ENCODE data around the gene PLK1. TPM values are rescaled to one million over a fixed set of nuclear protein-coding genes. Genes with fewer than 3 reads are reported as not detected.

The PLK1 gene
- total RNA-seq, 1 donor from 2014 or later = 108 TPM

DNA sequence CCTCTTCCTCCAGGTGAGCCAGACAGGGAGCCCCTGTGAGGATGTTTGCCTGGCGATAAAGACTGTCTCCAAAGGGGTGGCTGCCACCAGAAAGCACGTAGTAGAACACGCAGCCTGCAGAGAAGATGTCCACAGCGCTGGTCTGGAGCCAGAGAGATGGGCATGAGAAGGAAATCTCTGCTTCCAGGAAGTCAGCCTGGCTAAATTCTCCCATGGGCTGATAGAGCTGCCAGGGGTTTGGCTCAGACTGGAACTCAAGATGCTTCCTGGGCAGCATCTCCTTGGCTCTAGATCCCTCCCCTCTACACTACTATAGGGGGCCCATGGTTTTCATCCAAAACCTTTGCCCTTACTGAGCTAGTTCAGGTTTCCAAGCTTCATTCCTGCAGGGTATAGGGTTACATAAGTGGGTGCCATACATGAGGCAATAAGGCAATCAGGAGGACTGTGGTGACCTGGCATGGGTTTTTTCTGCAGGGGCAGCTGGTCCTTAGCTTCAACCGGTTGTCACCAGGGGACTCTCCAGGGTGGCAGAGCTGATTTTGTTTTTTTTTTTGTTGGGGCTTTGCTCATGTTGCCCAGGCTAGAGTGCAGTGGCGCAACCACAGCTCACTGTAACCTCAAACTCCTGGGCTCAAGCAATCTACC, 13.6 kb downstream of the PLK1 start:
- H3K27me3 Mint-ChIP-seq (ENCODE audit: low read depth) = no peaks in the 10 kb centered on the region
- TF ChIP-seq, protein P1, sequence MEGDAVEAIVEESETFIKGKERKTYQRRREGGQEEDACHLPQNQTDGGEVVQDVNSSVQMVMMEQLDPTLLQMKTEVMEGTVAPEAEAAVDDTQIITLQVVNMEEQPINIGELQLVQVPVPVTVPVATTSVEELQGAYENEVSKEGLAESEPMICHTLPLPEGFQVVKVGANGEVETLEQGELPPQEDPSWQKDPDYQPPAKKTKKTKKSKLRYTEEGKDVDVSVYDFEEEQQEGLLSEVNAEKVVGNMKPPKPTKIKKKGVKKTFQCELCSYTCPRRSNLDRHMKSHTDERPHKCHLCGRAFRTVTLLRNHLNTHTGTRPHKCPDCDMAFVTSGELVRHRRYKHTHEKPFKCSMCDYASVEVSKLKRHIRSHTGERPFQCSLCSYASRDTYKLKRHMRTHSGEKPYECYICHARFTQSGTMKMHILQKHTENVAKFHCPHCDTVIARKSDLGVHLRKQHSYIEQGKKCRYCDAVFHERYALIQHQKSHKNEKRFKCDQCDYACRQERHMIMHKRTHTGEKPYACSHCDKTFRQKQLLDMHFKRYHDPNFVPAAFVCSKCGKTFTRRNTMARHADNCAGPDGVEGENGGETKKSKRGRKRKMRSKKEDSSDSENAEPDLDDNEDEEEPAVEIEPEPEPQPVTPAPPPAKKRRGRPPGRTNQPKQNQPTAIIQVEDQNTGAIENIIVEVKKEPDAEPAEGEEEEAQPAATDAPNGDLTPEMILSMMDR (conservative IDR thresholded peaks at IDR 0.05) = no peak
- H3K27ac Mint-ChIP-seq (ENCODE audit: unreplicated experiment) = peak overlapping the region; percentile 27
- H3K4me3 Mint-ChIP-seq = no peak overlapping the region
- DNase-seq (ENCODE audit: low read depth, low spot score) = no peak
- no peaks in the 10 kb centered on the region for H3K9me3 Mint-ChIP-seq
- peaks cover 15% of the 10 kb centered on the region for H3K36me3 Mint-ChIP-seq (ENCODE audit: low read depth)
- H3K4me1 Mint-ChIP-seq = peaks cover 10% of the 10 kb centered on the region

DNA sequence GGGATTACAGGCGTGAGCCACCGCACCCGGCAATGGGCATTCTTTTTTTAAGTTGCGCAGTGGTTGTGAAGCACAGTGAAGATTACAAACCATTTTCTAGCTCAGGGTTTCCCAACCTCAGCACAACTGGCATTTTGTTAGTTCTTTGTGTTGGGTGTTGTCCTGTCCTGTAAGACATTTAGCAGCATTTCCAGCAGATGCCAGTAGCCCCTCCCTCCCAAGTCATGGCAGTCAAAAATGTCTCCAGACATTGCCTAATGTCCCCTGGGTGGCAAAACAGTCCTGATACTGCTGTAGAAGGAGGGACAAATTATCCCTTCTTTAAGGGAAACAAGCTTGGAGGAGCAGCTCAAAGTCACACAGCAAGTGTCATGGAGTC, 15.6 kb downstream of the PLK1 start:
- no peak for DNase-seq (ENCODE audit: low read depth, low spot score)
- Mint-ChIP-seq H3K36me3 (ENCODE audit: low read depth) (peaks cover 5% of the 10 kb centered on the region), H3K27ac (ENCODE audit: unreplicated experiment) (no peak overlapping the region), H3K9me3 (no peaks in the 10 kb centered on the region), H3K4me3 (no peak overlapping the region), H3K27me3 (ENCODE audit: low read depth) (no peaks in the 10 kb centered on the region), H3K4me1 (peaks cover 10% of the 10 kb centered on the region)
- TF ChIP-seq, protein P1 (conservative IDR thresholded peaks at IDR 0.05) = no peak

- peak; percentile 30 for DNase-seq (ENCODE audit: low read depth, low spot score)
- Mint-ChIP-seq H3K27me3 (ENCODE audit: low read depth) (no peaks in the 10 kb centered on the region), H3K9me3 (no peaks in the 10 kb centered on the region), H3K27ac (ENCODE audit: unreplicated experiment) (peak overlapping the region; percentile 19), H3K36me3 (ENCODE audit: low read depth) (peaks cover under 1% of the 10 kb centered on the region), H3K4me1 (peaks cover 10% of the 10 kb centered on the region), H3K4me3 (peak overlapping the region; percentile 27)
- TF ChIP-seq, protein P1 (conservative IDR thresholded peaks at IDR 0.05) = no peak
Measured at GRCh38 chr16:23694644-23695373, 16.1 kb downstream of the PLK1 start.

DNA sequence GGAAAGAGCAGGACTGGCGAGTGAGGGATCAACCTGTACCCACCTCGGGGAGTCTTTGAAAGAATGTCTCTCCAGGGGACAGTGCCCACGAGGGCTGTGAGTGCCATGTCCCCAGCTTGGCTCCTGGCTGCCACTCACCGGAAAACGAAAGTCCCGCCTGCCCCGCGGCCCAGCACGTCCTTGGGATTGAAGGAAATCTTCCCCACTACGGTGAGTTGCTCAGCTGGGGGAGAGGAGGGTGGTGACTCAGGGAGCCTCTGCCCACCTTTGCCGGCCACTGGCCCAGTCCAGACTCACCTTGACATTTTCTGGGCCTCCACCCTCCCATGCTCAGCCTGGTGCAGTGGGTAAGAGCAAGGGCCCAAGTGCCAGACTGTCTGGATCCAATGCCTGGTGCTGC, 17.1 kb downstream of the PLK1 start:
- no peaks in the 10 kb centered on the region for H3K9me3 Mint-ChIP-seq

DNA sequence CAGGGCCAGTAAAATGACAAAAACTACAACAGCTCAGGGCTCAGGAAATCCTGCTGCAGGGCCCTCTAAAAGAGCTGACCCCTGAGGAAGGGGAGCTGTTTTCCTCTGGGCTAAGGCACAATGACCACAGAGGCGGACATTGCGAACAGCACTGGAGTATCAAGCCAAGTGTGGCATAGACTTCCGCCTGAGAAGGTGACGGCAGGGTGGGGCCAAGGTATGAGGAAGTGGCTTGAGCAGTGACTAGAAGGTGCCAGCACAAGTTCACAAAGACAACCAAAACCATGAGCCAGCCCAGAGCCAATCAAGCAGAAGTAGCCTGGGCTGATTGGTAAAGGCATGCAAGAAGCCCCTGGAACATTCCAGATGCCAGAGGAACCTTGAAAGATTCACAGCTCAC, 20.4 kb downstream of the PLK1 start:
- TF ChIP-seq, protein P1 (conservative IDR thresholded peaks at IDR 0.05) = no peak
- Mint-ChIP-seq H3K27ac (ENCODE audit: unreplicated experiment) (no peak overlapping the region), H3K9me3 (peaks cover 3% of the 10 kb centered on the region), H3K4me3 (no peak overlapping the region), H3K36me3 (ENCODE audit: low read depth) (no peaks in the 10 kb centered on the region), H3K4me1 (peaks cover 10% of the 10 kb centered on the region), H3K27me3 (ENCODE audit: low read depth) (peaks cover 6% of the 10 kb centered on the region)
- DNase-seq (ENCODE audit: low read depth, low spot score) = no peak

More for the DNA sequence above, 17.1 kb downstream of the PLK1 start:
- Mint-ChIP-seq H3K4me1 (peaks cover 10% of the 10 kb centered on the region), H3K27me3 (ENCODE audit: low read depth) (no peaks in the 10 kb centered on the region), H3K27ac (ENCODE audit: unreplicated experiment) (no peak overlapping the region), H3K36me3 (ENCODE audit: low read depth) (no peaks in the 10 kb centered on the region), H3K4me3 (no peak overlapping the region)
- TF ChIP-seq, protein P1 (conservative IDR thresholded peaks at IDR 0.05) = no peak
- DNase-seq (ENCODE audit: low read depth, low spot score) = no peak
